PC-3 (cell line): Measurements from ENCODE around the gene IKZF1.

Experiments
- EZH2 ChIP-seq: fragments of 300-600 bp; sonication (generic); IDR thresholded peaks from one replicate; pipeline ENCODE4 v1.6.1; 2017; ENCODE audit warnings: antibody characterized with exemption, mild to moderate bottlenecking, low read length; ENCODE audit not compliant: unreplicated experiment
- EZH2phosphoT487 ChIP-seq: fragments of 300-600 bp; sonication (generic); IDR thresholded peaks from 2 replicates; pipeline ENCODE4 v1.6.1; 2018; ENCODE audit warnings: mild to moderate bottlenecking, antibody characterized with exemption, low read length, borderline replicate concordance
- TF ChIP-seq, protein P1 (sequence below): fragments of 300-600 bp; sonication (generic); conservative IDR thresholded peaks from 2 replicates; pipeline ENCODE4 v1.5.1; 2017; ENCODE audit warnings: antibody characterized with exemption, low read depth, mild to moderate bottlenecking, low read length

DNA sequence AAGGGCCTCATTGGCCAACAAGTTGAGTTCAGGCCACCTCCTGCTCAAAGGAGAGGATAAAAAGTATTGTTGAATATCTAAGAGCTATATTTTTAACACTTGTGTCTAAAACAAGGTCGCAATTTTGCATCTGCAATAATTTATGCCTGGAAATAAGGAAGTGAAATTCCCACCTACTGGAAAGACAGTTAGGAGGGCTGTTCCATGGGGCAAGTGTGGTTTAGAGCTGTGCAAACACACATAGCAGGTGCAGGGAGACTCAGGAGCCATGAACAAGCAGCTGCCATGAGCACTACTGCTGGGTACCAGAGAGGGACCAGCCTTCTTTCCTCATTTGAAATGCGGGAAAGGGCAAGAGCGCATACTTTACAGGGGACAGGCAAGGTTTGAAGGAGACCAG, 35.5 kb upstream of the IKZF1 start:
- no peak for TF ChIP-seq EZH2
- TF ChIP-seq, protein P1, sequence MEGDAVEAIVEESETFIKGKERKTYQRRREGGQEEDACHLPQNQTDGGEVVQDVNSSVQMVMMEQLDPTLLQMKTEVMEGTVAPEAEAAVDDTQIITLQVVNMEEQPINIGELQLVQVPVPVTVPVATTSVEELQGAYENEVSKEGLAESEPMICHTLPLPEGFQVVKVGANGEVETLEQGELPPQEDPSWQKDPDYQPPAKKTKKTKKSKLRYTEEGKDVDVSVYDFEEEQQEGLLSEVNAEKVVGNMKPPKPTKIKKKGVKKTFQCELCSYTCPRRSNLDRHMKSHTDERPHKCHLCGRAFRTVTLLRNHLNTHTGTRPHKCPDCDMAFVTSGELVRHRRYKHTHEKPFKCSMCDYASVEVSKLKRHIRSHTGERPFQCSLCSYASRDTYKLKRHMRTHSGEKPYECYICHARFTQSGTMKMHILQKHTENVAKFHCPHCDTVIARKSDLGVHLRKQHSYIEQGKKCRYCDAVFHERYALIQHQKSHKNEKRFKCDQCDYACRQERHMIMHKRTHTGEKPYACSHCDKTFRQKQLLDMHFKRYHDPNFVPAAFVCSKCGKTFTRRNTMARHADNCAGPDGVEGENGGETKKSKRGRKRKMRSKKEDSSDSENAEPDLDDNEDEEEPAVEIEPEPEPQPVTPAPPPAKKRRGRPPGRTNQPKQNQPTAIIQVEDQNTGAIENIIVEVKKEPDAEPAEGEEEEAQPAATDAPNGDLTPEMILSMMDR = no peak
- TF ChIP-seq EZH2phosphoT487 = no peak
